Stimulated activated naive B cell treated with anti-CD40 and anti-IgM and Interleukin-4, amounts not matched to agents 10 μg/mL and 1 μg/mL and 100 μg/mL, for 72 hours (primary cell): ENCODE data around the gene CCNK.

Source experiments
- ATAC-seq, 2 donors: fragments of 150-1000 bp; cut with Tn5 transposase; replicated peaks; 2 replicates each; pipeline ENCODE4 v1.10.0; 2021; ENCODE audit warnings: moderate library complexity in 1 of 2
- DNase-seq: peaks from one replicate; pipeline ENCODE4 v3.0.0; 2021
- H3K27ac Mint-ChIP-seq: one replicate; pipeline ENCODE4 v1.8.0; 2022; ENCODE audit warnings: mild to moderate bottlenecking, mixed read lengths
- H3K27me3 Mint-ChIP-seq, 2 donors: one replicate each; pipeline ENCODE4 v1.8.0; 2022; ENCODE audit warnings: mixed read lengths in 2 of 2
- H3K36me3 Mint-ChIP-seq, 2 donors: one replicate each; pipeline ENCODE4 v1.8.0; 2022; ENCODE audit warnings: mixed read lengths in 2 of 2, mild to moderate bottlenecking in 1 of 2
- H3K4me1 Mint-ChIP-seq, 2 donors: one replicate each; pipeline ENCODE4 v1.8.0; 2022; ENCODE audit warnings: mixed read lengths in 2 of 2, mild to moderate bottlenecking in 1 of 2
- H3K4me3 Mint-ChIP-seq, 2 donors: one replicate each; pipeline ENCODE4 v1.8.0; 2022; ENCODE audit warnings: mild to moderate bottlenecking in 2 of 2, mixed read lengths in 2 of 2, moderate library complexity in 1 of 2
- H3K9me3 Mint-ChIP-seq, 2 donors: one replicate each; pipeline ENCODE4 v1.8.0; 2022; ENCODE audit warnings: mixed read lengths in 2 of 2, mild to moderate bottlenecking in 1 of 2

Gene CCNK

DNA sequence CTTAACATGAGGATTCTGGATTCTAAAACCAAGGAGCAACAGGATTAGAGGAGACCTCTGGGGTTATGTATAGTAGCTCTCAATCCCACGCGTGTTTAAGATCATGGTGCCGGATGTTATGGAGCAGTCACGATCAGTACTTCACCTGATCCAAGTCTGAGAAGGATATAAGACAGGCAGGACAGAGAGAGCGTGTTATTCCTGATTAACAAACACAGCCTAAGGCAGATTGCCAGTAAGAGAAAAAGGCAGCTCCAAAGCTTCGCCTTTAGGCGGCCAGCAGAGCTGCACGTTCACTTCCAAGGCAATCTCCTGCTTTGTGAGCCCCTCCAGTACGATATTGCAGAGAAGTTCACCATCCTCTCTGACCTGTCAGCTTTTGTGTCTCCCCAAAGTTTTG is 6.0 kb upstream of the CCNK start:
- H3K27me3 Mint-ChIP-seq = no peaks in the 10 kb centered on the region
- peaks cover 0 to 7% of the 10 kb centered on the region in 2 donors for H3K36me3 Mint-ChIP-seq
- ATAC-seq (no peak), DNase-seq (no peak)
- no peaks in the 10 kb centered on the region for H3K9me3 Mint-ChIP-seq
- H3K4me3 Mint-ChIP-seq = no peak overlapping the region
- H3K4me1 Mint-ChIP-seq = peaks cover 31 to 43% of the 10 kb centered on the region in 2 donors
- H3K27ac Mint-ChIP-seq = no peak overlapping the region

DNA sequence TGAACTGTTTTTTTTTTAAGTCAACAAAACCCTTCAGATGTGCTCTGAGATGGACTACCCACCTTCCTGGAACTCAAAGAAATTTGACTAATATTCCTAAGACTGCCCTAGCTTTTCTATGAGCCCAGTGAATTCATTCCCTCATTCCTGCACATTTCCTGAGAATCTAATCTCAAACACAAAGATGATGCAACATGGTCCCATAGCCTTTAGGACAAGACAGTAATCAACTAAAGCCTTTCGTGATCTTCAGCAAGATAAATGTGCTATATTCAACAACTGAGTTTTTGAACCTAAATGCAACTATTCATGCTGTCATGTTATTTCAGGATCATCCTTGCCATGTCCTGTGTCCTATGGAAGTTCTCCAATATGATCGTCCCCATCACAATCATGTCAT is 5.5 kb upstream of the CCNK start:
- Mint-ChIP-seq H3K4me1 (peaks cover 27 to 38% of the 10 kb centered on the region in 2 donors), H3K36me3 (peaks cover 0 to 7% of the 10 kb centered on the region in 2 donors), H3K9me3 (no peaks in the 10 kb centered on the region), H3K4me3 (no peak overlapping the region), H3K27me3 (no peaks in the 10 kb centered on the region), H3K27ac (no peak overlapping the region)
- ATAC-seq (no peak), DNase-seq (no peak)

DNA sequence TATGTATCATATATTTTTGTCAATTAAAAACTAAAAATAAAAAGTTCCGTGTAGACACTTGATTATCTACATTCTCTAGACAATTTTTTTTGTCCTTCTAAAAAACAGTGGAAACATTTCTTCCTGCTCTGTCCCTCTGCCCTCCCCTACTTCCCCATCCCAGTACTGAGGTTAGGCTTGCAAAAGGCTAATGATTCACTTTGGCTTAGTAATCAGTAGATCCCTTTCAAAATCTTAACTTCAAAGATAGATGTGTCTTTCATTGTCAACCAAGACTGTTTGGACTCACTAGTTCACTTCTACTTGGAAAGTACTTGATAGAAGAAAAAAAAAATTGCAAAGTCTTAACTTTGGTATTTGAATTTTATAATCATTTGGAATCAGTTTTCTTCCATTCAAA is 4.3 kb upstream of the CCNK start:
- DNase-seq (no peak), ATAC-seq (no peak)
- H3K9me3 Mint-ChIP-seq = no peaks in the 10 kb centered on the region
- no peak overlapping the region for H3K4me3 Mint-ChIP-seq
- H3K27me3 Mint-ChIP-seq = no peaks in the 10 kb centered on the region
- H3K4me1 Mint-ChIP-seq = peaks cover 24 to 35% of the 10 kb centered on the region in 2 donors
- no peak overlapping the region for H3K27ac Mint-ChIP-seq
- H3K36me3 Mint-ChIP-seq = peaks cover 0 to 7% of the 10 kb centered on the region in 2 donors

DNA sequence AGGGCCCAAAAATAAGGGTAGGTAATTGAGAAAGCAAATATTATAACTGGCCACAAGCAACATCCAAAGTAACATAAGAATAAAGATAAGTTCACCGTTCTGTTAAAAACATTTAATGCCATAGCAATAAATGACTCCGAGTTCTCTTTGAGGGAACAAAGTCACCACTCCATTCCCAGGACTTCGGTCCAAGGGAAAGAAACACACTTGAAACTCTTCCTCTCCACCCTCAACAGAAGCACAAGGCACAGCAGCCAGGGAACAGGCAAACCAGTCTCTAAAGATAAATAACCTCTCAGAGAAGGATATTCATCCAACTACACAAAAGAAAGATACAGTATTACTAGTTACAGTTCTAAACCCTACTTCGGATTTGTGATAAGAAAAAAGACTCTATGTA is 3.1 kb upstream of the CCNK start:
- ATAC-seq = no peak
- Mint-ChIP-seq H3K4me1 (peaks cover 24 to 46% of the 10 kb centered on the region in 2 donors), H3K9me3 (no peaks in the 10 kb centered on the region), H3K27me3 (no peaks in the 10 kb centered on the region), H3K36me3 (peaks cover 0 to 7% of the 10 kb centered on the region in 2 donors), H3K27ac (no peak overlapping the region), H3K4me3 (no peak overlapping the region)
- DNase-seq = no peak

DNA sequence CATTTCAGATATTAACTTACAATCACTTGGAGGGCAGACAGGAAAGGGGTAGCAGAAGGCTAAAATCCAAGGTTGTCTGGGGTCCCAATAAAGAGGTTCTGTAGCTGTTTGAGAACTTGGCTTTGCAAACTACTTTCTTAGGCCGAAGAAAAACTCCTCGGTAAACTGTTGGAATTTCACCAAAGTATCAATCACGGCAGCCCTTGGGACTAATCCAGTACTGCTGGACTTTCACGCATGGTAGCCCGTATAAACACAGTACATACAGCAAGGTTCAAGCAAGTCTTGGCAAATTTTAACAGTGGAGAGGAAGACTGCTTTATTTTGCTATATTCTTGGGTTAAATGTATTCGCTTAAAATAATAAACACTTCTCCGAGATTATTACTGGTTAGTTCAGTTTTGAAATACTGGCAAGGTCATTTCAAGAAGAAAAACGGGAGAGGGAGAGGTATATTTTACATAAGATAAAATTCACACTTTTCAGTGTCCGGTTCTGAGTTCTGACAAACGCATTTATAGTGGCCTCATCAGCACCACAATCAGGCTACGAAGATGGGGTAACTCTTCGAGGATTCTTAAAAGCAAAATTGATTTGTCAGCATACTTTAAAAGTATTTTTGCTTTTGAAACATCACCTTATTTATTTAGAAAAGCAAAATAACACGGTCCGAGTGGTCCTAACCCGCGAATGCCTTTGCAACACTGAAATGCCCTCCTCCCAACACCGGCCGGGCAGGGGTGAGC is 1.9 kb upstream of the CCNK start:
- H3K4me1 Mint-ChIP-seq = peaks cover 28 to 53% of the 10 kb centered on the region in 2 donors
- peaks cover 0 to 7% of the 10 kb centered on the region in 2 donors for H3K36me3 Mint-ChIP-seq

DNA sequence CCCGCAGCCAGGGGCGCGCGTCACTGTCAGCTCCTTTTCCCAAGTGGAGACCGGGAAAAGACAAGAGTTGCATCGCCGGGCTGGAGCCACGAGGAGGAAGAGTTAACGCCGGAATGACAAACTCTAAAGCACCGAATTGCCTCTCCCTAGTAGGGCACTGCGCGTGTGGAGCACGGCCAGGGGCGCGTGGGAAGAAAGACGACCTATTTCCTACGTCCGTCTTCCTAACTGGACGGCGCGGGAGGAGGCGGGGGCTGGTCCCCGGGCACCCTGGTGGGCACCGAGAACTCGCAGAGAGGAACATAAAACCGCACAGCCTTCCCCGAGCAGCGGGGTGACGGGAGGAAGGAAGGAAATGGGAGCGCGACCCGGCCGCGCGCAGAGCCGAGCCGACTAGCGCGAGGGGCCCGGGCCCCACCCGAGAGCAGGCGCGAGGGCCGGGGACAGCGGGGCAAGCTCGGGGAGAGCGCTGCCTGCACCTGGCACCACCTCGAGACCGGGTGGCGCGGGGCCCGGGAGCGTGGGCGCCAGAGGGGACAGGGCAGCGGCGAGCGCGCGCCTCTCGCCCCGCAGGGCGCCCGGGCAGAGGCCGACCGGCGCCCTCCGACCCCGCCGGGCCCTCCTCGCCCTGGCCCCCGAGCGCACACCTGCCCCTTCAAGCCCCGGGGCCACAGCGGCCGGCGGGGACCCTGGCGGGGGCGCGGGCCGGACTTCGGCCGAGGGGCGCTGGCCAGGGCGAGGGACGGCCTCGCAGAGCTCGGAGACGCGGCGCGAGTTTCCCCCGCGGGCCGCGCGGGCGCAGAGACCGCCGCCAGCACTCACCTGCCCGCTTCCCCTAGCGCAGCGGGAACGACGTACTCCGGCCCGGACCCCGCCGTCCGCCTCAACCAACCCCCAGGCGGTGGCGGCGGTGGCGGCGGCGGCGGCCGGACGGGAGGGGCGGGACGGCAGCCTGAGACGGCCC is 1.0 kb upstream of the CCNK start, which contains the start of gene SETD3:
SETD3 (minus strand) TSS at position 954 of the 964 bp plus-strand sequence. CDS start 15,054 bp downstream, outside the sequence.
- no peaks in the 10 kb centered on the region for H3K27me3 Mint-ChIP-seq
- ATAC-seq (peak in 1 of 2 donors; percentile 4), DNase-seq (peak; percentile 51)
- H3K27ac Mint-ChIP-seq = peak within 1 kb of the TSS; percentile 100
- H3K4me3 Mint-ChIP-seq = peak within 1 kb of the TSS; percentile 98 to 100
- H3K36me3 Mint-ChIP-seq = peaks cover 0 to 7% of the 10 kb centered on the region in 2 donors
- peaks cover 28 to 53% of the 10 kb centered on the region in 2 donors for H3K4me1 Mint-ChIP-seq
- no peaks in the 10 kb centered on the region for H3K9me3 Mint-ChIP-seq

More for the DNA sequence above, 1.9 kb upstream of the CCNK start:
- H3K9me3 Mint-ChIP-seq = no peaks in the 10 kb centered on the region
- H3K4me3 Mint-ChIP-seq = peak overlapping the region; percentile 92 to 100
- ATAC-seq (no peak), DNase-seq (no peak)
- H3K27ac Mint-ChIP-seq = peak overlapping the region; percentile 97
- no peaks in the 10 kb centered on the region for H3K27me3 Mint-ChIP-seq

DNA sequence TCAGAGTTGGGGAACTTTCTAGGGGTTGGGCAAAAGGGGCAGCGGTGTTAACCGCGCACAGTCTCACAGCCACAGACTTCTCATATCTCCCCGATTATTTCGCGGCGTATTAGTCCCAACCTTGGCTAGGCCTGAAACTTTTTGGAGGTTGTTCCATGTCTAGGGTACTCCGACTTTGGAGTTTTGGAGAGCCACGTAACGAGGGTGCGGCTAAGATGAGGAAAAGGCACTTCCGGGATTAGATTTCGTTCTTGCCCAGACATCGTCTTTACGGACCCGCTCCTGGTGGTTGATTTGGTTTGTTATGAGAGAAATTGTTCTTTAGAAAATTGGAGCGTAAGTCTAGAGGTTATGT is 513 bp downstream of the CCNK start:
- Mint-ChIP-seq H3K36me3 (peaks cover 0 to 7% of the 10 kb centered on the region in 2 donors), H3K27me3 (no peaks in the 10 kb centered on the region), H3K4me1 (peaks cover 31 to 52% of the 10 kb centered on the region in 2 donors), H3K4me3 (peak overlapping the region; percentile 90 to 98), H3K27ac (peak overlapping the region; percentile 100), H3K9me3 (no peaks in the 10 kb centered on the region)
- ATAC-seq (no peak), DNase-seq (no peak)

DNA sequence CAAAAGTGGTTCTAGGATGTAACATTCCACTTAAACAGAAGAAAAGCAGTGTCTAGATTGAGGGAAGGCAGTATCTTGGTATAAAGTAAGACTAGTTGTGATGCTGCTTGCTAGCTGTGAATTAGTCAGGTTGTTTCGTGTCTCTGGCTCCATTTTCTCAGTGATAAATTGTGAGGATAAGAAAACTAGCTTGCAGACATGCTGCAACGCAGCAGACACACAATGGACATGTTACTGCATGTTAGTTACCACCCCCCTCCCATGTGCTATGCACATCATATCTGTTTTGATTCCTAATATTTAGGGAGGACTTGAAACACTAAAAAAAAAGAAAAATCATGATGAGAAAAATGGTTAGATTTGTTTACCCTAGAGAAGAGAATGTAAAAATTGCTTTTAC is 2.9 kb downstream of the CCNK start:
- ATAC-seq (no peak), DNase-seq (no peak)
- Mint-ChIP-seq H3K4me1 (peaks cover 21 to 47% of the 10 kb centered on the region in 2 donors), H3K9me3 (no peaks in the 10 kb centered on the region), H3K27me3 (no peaks in the 10 kb centered on the region), H3K27ac (no peak overlapping the region), H3K36me3 (peaks cover 0 to 3% of the 10 kb centered on the region in 2 donors), H3K4me3 (no peak overlapping the region)

DNA sequence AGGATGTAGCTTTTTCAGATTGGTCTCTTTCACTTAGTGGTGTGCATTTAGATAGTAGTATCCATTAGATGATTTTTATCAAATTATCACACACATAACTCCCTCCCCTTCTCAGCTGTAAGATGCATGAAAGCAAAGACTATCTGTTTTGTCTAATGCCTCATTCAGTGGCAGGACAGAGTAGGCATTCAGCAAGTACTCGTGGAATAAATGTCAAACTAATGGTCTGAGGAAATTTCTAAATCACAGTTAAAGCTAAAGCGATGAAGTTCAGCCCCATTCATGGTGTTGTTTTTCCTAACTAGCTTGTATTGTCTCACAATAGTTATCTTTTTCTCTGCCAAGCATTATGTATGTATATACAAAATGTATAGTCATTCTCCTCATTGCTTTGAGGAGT is 16.1 kb downstream of the CCNK start:
- Mint-ChIP-seq H3K9me3 (no peaks in the 10 kb centered on the region), H3K4me1 (peaks cover 0 to 6% of the 10 kb centered on the region in 2 donors), H3K36me3 (peaks cover 32 to 46% of the 10 kb centered on the region in 2 donors), H3K27ac (no peak overlapping the region), H3K27me3 (no peaks in the 10 kb centered on the region), H3K4me3 (no peak overlapping the region)
- no peak for DNase-seq
- no peak for ATAC-seq

DNA sequence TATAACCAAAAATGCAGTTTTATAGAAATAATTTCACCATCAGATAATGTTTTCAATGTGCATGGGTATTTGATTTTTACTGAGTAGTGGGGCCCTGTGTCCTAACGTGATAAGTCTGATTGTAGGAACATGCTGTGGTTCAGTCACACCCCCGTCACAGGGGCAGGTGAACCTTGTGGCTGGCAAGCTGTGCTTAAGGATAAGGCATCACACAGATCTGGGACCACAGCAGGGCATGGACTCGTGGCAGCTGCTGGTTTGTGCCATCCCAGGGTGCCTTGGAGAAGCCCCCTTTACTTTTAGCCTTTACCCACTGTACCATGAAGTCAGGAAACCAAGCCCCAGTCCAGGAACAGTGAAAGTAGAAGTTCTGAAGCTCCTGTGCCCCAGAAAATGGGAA is 16.7 kb downstream of the CCNK start:
- H3K4me1 Mint-ChIP-seq = peaks cover 3 to 5% of the 10 kb centered on the region in 2 donors
- H3K4me3 Mint-ChIP-seq = no peak overlapping the region
- H3K36me3 Mint-ChIP-seq = peaks cover 33 to 47% of the 10 kb centered on the region in 2 donors
- ATAC-seq (no peak), DNase-seq (no peak)
- no peaks in the 10 kb centered on the region for H3K27me3 Mint-ChIP-seq
- H3K27ac Mint-ChIP-seq = no peak overlapping the region
- H3K9me3 Mint-ChIP-seq = no peaks in the 10 kb centered on the region

DNA sequence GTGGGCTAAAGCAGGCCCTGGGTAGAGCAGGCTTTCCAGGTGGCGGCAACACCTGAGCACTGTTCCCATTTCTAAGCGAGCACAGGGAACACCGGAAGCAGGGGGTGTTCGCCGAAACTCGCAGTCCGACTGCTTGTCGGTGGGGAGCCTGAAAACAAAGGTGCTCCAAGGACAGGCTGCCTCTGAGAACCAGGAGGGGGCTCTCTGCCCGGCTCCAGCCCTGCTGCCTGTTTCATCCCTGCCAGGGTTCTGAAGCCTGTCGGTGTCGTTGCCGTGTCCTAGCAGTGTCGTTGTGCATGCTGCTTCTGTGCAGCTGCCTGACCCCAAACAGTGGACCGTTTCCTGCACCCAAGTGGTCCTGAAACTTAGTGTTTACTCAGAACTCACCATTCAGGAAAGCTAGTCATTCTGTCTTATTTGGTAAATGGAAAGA is 21.8 kb downstream of the CCNK start:
- ATAC-seq (peak; percentile 67), DNase-seq (no peak)
- H3K4me1 Mint-ChIP-seq = peaks cover 0 to 7% of the 10 kb centered on the region in 2 donors
- H3K9me3 Mint-ChIP-seq = no peaks in the 10 kb centered on the region
- no peaks in the 10 kb centered on the region for H3K27me3 Mint-ChIP-seq
- H3K27ac Mint-ChIP-seq = peak overlapping the region; percentile 47
- peaks cover 48 to 53% of the 10 kb centered on the region in 2 donors for H3K36me3 Mint-ChIP-seq
- H3K4me3 Mint-ChIP-seq = no peak overlapping the region

DNA sequence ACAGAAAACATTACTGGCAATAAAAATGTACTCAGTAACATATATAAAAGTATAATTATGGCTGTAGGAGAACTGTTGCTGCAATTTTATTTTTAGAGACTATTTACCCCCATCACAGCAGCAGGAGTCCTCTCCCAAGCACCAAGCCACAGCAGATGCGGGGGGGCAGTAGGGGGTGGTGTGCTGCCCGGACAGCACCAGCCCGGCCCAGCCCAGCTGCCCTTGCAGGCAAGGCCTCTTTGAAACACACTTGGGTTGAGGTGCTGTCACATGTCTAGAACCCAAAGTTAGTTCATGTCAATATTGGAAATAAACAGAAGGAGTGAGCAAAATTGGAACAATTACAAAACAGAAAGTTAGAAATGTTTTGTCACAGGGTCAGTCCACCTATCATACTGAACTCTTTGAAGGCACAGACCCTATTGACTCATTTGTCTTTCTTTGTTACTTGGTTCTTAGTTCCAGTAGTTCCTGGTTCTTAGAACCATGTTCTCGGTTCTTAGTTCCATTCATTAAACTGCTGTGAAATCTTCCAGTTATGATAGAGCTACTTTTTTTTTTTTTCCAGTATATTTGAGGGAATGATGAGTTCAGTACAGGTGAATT is 22.7 kb downstream of the CCNK start:
- DNase-seq (no peak), ATAC-seq (no peak)
- Mint-ChIP-seq H3K27ac (no peak overlapping the region), H3K4me1 (peaks cover 0 to 7% of the 10 kb centered on the region in 2 donors), H3K4me3 (no peak overlapping the region), H3K36me3 (peaks cover 49 to 58% of the 10 kb centered on the region in 2 donors), H3K9me3 (no peaks in the 10 kb centered on the region), H3K27me3 (no peaks in the 10 kb centered on the region)

DNA sequence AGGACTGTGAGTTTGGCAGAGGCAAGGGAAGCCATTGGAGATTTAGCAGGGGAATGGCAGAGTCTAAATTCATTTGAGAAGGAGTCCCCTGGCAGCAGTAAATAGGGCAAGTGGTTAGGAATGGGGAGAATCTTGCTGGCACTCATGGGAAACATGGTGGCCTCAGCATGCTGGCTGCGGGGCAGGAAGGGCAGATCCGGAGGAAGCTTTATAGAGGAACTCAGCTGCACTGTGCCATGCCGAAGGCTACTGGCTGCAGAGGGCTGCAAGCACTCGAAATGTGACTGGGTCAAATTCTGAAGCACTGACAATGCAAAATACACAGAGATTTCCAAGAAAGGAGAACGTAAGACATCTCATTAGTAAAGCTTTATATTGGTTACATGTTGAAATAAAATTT is 23.9 kb downstream of the CCNK start:
- peaks cover 56 to 60% of the 10 kb centered on the region in 2 donors for H3K36me3 Mint-ChIP-seq
- DNase-seq = no peak
- no peaks in the 10 kb centered on the region for H3K9me3 Mint-ChIP-seq
- H3K27ac Mint-ChIP-seq = no peak overlapping the region
- H3K4me3 Mint-ChIP-seq = no peak overlapping the region
- no peak for ATAC-seq
- H3K4me1 Mint-ChIP-seq = peaks cover 0 to 7% of the 10 kb centered on the region in 2 donors
- no peaks in the 10 kb centered on the region for H3K27me3 Mint-ChIP-seq

DNA sequence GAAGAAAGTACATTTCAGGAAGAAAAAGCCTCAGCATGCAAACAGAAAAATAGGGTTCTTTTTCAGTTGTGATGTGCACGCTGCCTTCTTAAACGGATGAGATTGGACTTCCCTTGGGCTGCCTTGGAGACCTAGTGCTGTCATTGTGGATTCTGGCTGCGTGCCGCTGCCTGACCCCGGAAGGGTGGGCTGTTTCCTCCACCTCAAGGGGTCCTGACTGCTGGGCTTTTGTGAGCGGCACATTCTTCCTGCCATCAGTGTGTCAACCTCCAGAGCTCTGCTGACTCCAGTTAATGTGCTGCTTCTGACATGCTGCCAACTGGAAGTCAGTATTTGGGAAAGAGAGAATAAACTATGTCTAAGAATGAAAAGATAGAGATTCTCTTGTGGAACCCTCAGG is 25.1 kb downstream of the CCNK start:
- H3K27ac Mint-ChIP-seq = no peak overlapping the region
- H3K27me3 Mint-ChIP-seq = no peaks in the 10 kb centered on the region
- H3K9me3 Mint-ChIP-seq = no peaks in the 10 kb centered on the region
- H3K4me1 Mint-ChIP-seq = peaks cover 0 to 7% of the 10 kb centered on the region in 2 donors
- no peak for DNase-seq
- no peak overlapping the region for H3K4me3 Mint-ChIP-seq
- ATAC-seq = no peak
- peaks cover 56% of the 10 kb centered on the region in 2 donors for H3K36me3 Mint-ChIP-seq
